ENCODE measurements around the gene GLI3. TPM values are rescaled to one million over a fixed set of nuclear protein-coding genes. Genes with fewer than 3 reads are reported as not detected.

Gene GLI3
- polyA plus RNA-seq, 2 of the 4 experiments (the other 2 are of a cell fraction): 0.09 TPM; not detected in 1

- TF ChIP-seq ELK1 (IDR thresholded peaks at IDR 0.05; ENCODE audit: low read depth, low read length) (no peak), NR3C1 (IDR thresholded peaks at IDR 0.05) (no peak)
Measured at GRCh38 chr7:41973202-41973730, 263.7 kb downstream of the GLI3 start (continued).

GRCh38 chr7:41972776-41973175, 264.2 kb downstream of the GLI3 start:
- no peaks in the 10 kb centered on the region for H3K4me1 ChIP-seq
- no peak overlapping the region for H3K4me3 ChIP-seq
- no peak overlapping the region for H3K4me2 ChIP-seq
- 21% methylated on average over 4 of the region's 4 CpGs for WGBS (ENCODE audit: missing lambda C conversion rate)
- H3K27ac ChIP-seq: no peak overlapping the region
- FAIRE-seq: no peak
- POLR2A ChIA-PET: no interaction called here
- no peak for DNase-seq (ENCODE audit: low read depth in 1 of 2, low spot score in 1 of 2)
- CTCF ChIA-PET: interaction anchor here (10.0 kb wide), 1 partner anchor 29 kb away, joined by 88 read pairs; no protein-coding TSS in a partner anchor
- TF ChIP-seq GATA3 (IDR thresholded peaks at IDR 0.05; ENCODE audit: borderline replicate concordance) (no peak), CHD2 (IDR thresholded peaks at IDR 0.05; ENCODE audit: low read length, partially characterized antibody) (no peak), HOXA7 (CRISPR knock-in tag; IDR thresholded peaks at IDR 0.05) (no peak), REST (IDR thresholded peaks at IDR 0.05) (no peak), CBX8 (IDR thresholded peaks at IDR 0.05) (no peak), JUN (IDR thresholded peaks at IDR 0.05) (no peak), EHMT2 (IDR thresholded peaks at IDR 0.05; ENCODE audit: low read depth) (no peak), HOXB13 (CRISPR knock-in tag; IDR thresholded peaks at IDR 0.05; ENCODE audit: low read depth) (no peak), TFCP2L1 (CRISPR knock-in tag; IDR thresholded peaks at IDR 0.05) (no peak), ZC3H11A (IDR thresholded peaks at IDR 0.05) (no peak), RARB (CRISPR knock-in tag; IDR thresholded peaks at IDR 0.05) (no peak), FOSL2 (IDR thresholded peaks at IDR 0.05) (no peak), FOSL2 (CRISPR knock-in tag; IDR thresholded peaks at IDR 0.05) (no peak), KDM5A (IDR thresholded peaks at IDR 0.05) (no peak)
- no peak for ATAC-seq
- H3K9me3 ChIP-seq: no peaks in the 10 kb centered on the region

GRCh38 chr7:41972270-41972669, 264.7 kb downstream of the GLI3 start:
- Histone ChIP-seq H3K4me2 (no peak overlapping the region), H3K27ac (no peak overlapping the region), H3K9me3 (no peaks in the 10 kb centered on the region), H3K4me1 (no peaks in the 10 kb centered on the region), H3K4me3 (no peak overlapping the region)
- DNase-seq (ENCODE audit: low read depth in 1 of 2, low spot score in 1 of 2) (no peak), ATAC-seq (no peak), FAIRE-seq (no peak)
- ChIA-PET CTCF (interaction anchor here (10.0 kb wide), 1 partner anchor 29 kb away, joined by 88 read pairs; no protein-coding TSS in a partner anchor), POLR2A (no interaction called here)
- 44% methylated on average over 13 of the region's 13 CpGs for WGBS (ENCODE audit: missing lambda C conversion rate)
- TF ChIP-seq HOXB5 (CRISPR knock-in tag; IDR thresholded peaks at IDR 0.05) (no peak), EHMT2 (IDR thresholded peaks at IDR 0.05; ENCODE audit: low read depth) (no peak), FOXS1 (CRISPR knock-in tag; IDR thresholded peaks at IDR 0.05) (no peak), GATA3 (IDR thresholded peaks at IDR 0.05; ENCODE audit: borderline replicate concordance) (no peak), BCL3 (IDR thresholded peaks at IDR 0.05) (no peak), REST (IDR thresholded peaks at IDR 0.05) (no peak), HOXB13 (CRISPR knock-in tag; IDR thresholded peaks at IDR 0.05; ENCODE audit: low read depth) (no peak), JUNB (IDR thresholded peaks at IDR 0.05) (no peak), RNF2 (IDR thresholded peaks at IDR 0.05; ENCODE audit: borderline replicate concordance, low read depth) (no peak), KDM5A (IDR thresholded peaks at IDR 0.05) (no peak)
- TF ChIP-seq, protein P1, sequence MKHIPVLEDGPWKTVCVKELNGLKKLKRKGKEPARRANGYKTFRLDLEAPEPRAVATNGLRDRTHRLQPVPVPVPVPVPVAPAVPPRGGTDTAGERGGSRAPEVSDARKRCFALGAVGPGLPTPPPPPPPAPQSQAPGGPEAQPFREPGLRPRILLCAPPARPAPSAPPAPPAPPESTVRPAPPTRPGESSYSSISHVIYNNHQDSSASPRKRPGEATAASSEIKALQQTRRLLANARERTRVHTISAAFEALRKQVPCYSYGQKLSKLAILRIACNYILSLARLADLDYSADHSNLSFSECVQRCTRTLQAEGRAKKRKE (CRISPR knock-in tag; IDR thresholded peaks at IDR 0.05; ENCODE audit: low read depth): no peak
